ENCODE measurements around the gene FOXRED1. TPM values are rescaled to one million over a fixed set of nuclear protein-coding genes. Genes with fewer than 3 reads are reported as not detected.

The FOXRED1 gene
- total and polyA plus RNA-seq, 10 of the 15 experiments (the other 5 are each of a cell fraction or from before 2014, with no cell fraction given): 9.9 to 67.7 (median 38.0) TPM

DNA sequence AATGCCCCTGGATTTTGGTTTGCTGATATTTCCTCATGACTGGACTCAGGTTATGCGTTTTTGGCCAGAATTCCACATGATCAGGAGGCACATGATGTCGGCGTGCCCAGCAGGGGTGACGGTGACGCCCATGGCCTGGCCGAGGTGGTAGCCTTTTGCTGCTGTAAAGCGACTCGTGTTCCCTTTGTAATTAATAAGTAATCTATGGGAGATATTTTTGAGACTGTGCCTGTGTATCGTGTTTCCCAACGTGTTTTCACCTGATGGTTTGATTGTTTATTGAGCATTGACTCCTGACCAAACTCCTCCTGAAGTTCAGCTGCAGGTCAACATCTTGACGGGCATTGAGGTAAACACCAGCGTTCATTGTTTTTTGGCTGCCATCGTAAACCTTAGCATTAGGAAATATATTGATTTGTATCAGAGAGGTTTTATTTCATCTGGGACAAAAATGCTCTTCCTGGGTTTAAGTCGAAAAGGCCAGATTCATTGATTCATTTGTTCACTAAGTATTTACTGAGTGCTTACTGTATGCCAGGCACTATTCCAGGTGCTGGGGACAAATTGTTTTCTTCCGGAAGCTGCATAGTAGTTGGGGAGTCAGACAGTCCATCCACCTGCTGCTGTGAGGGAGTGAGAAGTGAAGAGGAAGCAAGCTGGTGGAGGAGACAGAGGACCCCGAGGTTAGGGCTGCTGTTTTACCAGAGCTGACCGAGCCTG lies 58.5 kb downstream of the FOXRED1 start:
- FAIRE-seq (no peak), ATAC-seq (no peak), DNase-seq (ENCODE audit: low read depth, low spot score) (no peak)
- in situ Hi-C loops (cut with MboI) (no loop called here), intact Hi-C loops (cut with micrococcal nuclease; ENCODE audit: unreplicated experiment) (no loop called here)
- Histone ChIP-seq H3K9me3 (replicated peaks; ENCODE audit: control insufficient read depth, insufficient read depth, low read length) (no peaks in the 10 kb centered on the region), H3K36me3 (ENCODE audit: control insufficient read depth in 2 of 2, insufficient read depth in 2 of 2, low read length in 1 of 2) (peaks cover 16 to 22% of the 10 kb centered on the region in 2 experiments), H2AFZ (ENCODE audit: control insufficient read depth, low read depth, low read length) (no peak overlapping the region), H4K20me1 (ENCODE audit: control insufficient read depth, insufficient read depth) (no peaks in the 10 kb centered on the region), H3K9ac (ENCODE audit: control insufficient read depth, insufficient read depth, low read length) (no peak overlapping the region), H3K4me3 (no peak overlapping the region), H3K4me2 (ENCODE audit: control insufficient read depth, insufficient read depth) (no peak overlapping the region), H3K79me2 (ENCODE audit: control insufficient read depth, insufficient read depth, low read length) (no peaks in the 10 kb centered on the region), H3K4me1 (ENCODE audit: control insufficient read depth, insufficient read depth, low read length) (no peaks in the 10 kb centered on the region), H3K27ac (ENCODE audit: control insufficient read depth, insufficient read depth) (no peak overlapping the region), H3K27me3 (replicated peaks in 1 of 2; ENCODE audit: control insufficient read depth in 2 of 2, insufficient read depth in 2 of 2, low read length in 1 of 2) (no peaks in the 10 kb centered on the region)
- no TSS peak for BruUV-seq (replicated peaks)
- ChIA-PET SMC1A (ENCODE audit: uncharacterized antibody, unreplicated experiment) (interaction anchor here (0.9 kb wide), 1 partner anchor 16 kb away, joined by 5 read pairs; no protein-coding TSS in a partner anchor), CTCF (no interaction called here), POLR2A (no interaction called here), RAD21 (ENCODE audit: unreplicated experiment) (no interaction called here)
- TF ChIP-seq, protein P1, sequence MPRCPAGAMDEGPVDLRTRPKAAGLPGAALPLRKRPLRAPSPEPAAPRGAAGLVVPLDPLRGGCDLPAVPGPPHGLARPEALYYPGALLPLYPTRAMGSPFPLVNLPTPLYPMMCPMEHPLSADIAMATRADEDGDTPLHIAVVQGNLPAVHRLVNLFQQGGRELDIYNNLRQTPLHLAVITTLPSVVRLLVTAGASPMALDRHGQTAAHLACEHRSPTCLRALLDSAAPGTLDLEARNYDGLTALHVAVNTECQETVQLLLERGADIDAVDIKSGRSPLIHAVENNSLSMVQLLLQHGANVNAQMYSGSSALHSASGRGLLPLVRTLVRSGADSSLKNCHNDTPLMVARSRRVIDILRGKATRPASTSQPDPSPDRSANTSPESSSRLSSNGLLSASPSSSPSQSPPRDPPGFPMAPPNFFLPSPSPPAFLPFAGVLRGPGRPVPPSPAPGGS (IDR thresholded peaks at IDR 0.05; ENCODE audit: borderline replicate concordance, insufficient read depth, low read depth, low read length, poor library complexity, severe bottlenecking): no peak
- TF ChIP-seq, protein P2, sequence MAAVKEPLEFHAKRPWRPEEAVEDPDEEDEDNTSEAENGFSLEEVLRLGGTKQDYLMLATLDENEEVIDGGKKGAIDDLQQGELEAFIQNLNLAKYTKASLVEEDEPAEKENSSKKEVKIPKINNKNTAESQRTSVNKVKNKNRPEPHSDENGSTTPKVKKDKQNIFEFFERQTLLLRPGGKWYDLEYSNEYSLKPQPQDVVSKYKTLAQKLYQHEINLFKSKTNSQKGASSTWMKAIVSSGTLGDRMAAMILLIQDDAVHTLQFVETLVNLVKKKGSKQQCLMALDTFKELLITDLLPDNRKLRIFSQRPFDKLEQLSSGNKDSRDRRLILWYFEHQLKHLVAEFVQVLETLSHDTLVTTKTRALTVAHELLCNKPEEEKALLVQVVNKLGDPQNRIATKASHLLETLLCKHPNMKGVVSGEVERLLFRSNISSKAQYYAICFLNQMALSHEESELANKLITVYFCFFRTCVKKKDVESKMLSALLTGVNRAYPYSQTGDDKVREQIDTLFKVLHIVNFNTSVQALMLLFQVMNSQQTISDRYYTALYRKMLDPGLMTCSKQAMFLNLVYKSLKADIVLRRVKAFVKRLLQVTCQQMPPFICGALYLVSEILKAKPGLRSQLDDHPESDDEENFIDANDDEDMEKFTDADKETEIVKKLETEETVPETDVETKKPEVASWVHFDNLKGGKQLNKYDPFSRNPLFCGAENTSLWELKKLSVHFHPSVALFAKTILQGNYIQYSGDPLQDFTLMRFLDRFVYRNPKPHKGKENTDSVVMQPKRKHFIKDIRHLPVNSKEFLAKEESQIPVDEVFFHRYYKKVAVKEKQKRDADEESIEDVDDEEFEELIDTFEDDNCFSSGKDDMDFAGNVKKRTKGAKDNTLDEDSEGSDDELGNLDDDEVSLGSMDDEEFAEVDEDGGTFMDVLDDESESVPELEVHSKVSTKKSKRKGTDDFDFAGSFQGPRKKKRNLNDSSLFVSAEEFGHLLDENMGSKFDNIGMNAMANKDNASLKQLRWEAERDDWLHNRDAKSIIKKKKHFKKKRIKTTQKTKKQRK (IDR thresholded peaks at IDR 0.05; ENCODE audit: low read depth, low read length): no peak
- TF ChIP-seq ESRRA (IDR thresholded peaks at IDR 0.05; ENCODE audit: low read length) (no peak), PBX3 (IDR thresholded peaks at IDR 0.05; ENCODE audit: insufficient replicate concordance, low read depth, low read length) (no peak), IKZF2 (IDR thresholded peaks at IDR 0.05) (no peak), ASH2L (IDR thresholded peaks at IDR 0.05; ENCODE audit: borderline replicate concordance, low read depth) (no peak), RCOR1 (conservative IDR thresholded peaks at IDR 0.05; ENCODE audit: low read depth, low read length) (no peak)
- TF ChIP-seq, protein P3, sequence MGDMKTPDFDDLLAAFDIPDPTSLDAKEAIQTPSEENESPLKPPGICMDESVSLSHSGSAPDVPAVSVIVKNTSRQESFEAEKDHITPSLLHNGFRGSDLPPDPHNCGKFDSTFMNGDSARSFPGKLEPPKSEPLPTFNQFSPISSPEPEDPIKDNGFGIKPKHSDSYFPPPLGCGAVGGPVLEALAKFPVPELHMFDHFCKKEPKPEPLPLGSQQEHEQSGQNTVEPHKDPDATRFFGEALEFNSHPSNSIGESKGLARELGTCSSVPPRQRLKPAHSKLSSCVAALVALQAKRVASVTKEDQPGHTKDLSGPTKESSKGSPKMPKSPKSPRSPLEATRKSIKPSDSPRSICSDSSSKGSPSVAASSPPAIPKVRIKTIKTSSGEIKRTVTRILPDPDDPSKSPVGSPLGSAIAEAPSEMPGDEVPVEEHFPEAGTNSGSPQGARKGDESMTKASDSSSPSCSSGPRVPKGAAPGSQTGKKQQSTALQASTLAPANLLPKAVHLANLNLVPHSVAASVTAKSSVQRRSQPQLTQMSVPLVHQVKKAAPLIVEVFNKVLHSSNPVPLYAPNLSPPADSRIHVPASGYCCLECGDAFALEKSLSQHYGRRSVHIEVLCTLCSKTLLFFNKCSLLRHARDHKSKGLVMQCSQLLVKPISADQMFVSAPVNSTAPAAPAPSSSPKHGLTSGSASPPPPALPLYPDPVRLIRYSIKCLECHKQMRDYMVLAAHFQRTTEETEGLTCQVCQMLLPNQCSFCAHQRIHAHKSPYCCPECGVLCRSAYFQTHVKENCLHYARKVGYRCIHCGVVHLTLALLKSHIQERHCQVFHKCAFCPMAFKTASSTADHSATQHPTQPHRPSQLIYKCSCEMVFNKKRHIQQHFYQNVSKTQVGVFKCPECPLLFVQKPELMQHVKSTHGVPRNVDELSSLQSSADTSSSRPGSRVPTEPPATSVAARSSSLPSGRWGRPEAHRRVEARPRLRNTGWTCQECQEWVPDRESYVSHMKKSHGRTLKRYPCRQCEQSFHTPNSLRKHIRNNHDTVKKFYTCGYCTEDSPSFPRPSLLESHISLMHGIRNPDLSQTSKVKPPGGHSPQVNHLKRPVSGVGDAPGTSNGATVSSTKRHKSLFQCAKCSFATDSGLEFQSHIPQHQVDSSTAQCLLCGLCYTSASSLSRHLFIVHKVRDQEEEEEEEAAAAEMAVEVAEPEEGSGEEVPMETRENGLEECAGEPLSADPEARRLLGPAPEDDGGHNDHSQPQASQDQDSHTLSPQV (IDR thresholded peaks at IDR 0.05): no peak
- 90% methylated on average over 17 of the region's 17 CpGs for WGBS (ENCODE audit: insufficient coverage, insufficient replicate concordance, low lambda C conversion rate, missing lambda C conversion rate)

All from GM12878 (cell line).